Activated B cell treated with CpG ODN at 0.5 μM for 24 hours (primary cell): ENCODE results near the gene TP63. TPM values are rescaled to one million over a fixed set of nuclear protein-coding genes. Genes with fewer than 3 reads are reported as not detected.

Experiments
- ATAC-seq: fragments of 200-7000 bp; cut with Tn5 transposase; one replicate; pipeline ENCODE4 v1.10.0; 2021; ENCODE audit warnings: low read depth, mild to moderate bottlenecking, moderate library complexity
- CTCF ChIA-PET: fragments of 350-600 bp; sonication (Branson Sonifier 250); formaldehyde crosslinking; loops from one replicate; lab custom pipeline; 2021; ENCODE audit warnings: antibody characterized with exemption; lab: Charles Lee
- POLR2A ChIA-PET: fragments of 350-600 bp; sonication (Branson Sonifier 250); formaldehyde crosslinking; loops from one replicate; lab custom pipeline; 2021; ENCODE audit warnings: antibody characterized with exemption; lab: Charles Lee
- DNase-seq: peaks from one replicate; pipeline ENCODE4 v3.0.0; 2022
- H3K27ac Mint-ChIP-seq: one replicate; pipeline ENCODE4 v1.8.0; 2020; ENCODE audit warnings: mixed read lengths
- H3K27me3 Mint-ChIP-seq: one replicate; pipeline ENCODE4 v1.8.0; 2021; ENCODE audit warnings: mixed read lengths
- H3K36me3 Mint-ChIP-seq: one replicate; pipeline ENCODE4 v1.8.0; 2021; ENCODE audit warnings: low read depth, mixed read lengths
- H3K4me1 Mint-ChIP-seq: one replicate; pipeline ENCODE4 v1.8.0; 2021; ENCODE audit warnings: mixed read lengths
- H3K4me3 Mint-ChIP-seq: one replicate; pipeline ENCODE4 v1.8.0; 2020; ENCODE audit warnings: mild to moderate bottlenecking, mixed read lengths
- H3K9me3 Mint-ChIP-seq: one replicate; pipeline ENCODE4 v1.8.0; 2020; ENCODE audit warnings: mixed read lengths
- intact Hi-C: fragments of 100-400 bp; cut with micrococcal nuclease; formaldehyde crosslinking; loops from one replicate; pipeline ENCODE4 v1.15.1; 2024
- total RNA-seq: library from RNA; stranded (reverse); gene quantifications from 2 replicates; pipeline ENCODE4 v1.2.3, GENCODE V29; 2022
- TF ChIP-seq, protein P1 (sequence below): fragments of 200-600 bp; IDR thresholded peaks from one replicate; pipeline ENCODE4 v1.8.0; 2022; ENCODE audit warnings: antibody characterized with exemption, mild to moderate bottlenecking

Gene TP63
- total RNA-seq, 1 donor from 2014 or later, result 3.9 TPM

DNA sequence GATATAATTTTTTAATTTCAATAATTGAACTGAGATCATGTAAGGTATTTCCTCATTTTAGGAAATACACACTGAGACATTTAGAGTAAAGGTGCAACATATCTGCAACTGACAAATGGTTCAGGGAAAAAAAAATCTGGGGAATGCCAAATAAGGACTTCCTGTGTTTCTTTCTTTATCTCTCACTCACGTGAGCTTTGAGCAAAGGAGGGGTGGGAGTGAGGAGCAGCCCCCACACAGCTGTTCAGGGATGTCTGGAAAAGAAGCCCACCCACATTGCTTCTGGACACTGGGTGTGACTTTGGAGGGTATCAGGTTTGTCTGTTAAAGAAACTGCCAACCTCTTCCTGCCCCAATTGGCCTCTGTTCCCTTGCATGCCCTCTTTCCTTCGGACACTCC lies 5.6 kb upstream of the TP63 start:
- TF ChIP-seq, protein P1, sequence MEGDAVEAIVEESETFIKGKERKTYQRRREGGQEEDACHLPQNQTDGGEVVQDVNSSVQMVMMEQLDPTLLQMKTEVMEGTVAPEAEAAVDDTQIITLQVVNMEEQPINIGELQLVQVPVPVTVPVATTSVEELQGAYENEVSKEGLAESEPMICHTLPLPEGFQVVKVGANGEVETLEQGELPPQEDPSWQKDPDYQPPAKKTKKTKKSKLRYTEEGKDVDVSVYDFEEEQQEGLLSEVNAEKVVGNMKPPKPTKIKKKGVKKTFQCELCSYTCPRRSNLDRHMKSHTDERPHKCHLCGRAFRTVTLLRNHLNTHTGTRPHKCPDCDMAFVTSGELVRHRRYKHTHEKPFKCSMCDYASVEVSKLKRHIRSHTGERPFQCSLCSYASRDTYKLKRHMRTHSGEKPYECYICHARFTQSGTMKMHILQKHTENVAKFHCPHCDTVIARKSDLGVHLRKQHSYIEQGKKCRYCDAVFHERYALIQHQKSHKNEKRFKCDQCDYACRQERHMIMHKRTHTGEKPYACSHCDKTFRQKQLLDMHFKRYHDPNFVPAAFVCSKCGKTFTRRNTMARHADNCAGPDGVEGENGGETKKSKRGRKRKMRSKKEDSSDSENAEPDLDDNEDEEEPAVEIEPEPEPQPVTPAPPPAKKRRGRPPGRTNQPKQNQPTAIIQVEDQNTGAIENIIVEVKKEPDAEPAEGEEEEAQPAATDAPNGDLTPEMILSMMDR, result no peak
- ChIA-PET CTCF (no interaction called here), POLR2A (no interaction called here)
- no peak overlapping the region for H3K4me3 Mint-ChIP-seq
- intact Hi-C loops, result no loop called here
- H3K27me3 Mint-ChIP-seq, result no peaks in the 10 kb centered on the region
- H3K36me3 Mint-ChIP-seq, result no peaks in the 10 kb centered on the region
- H3K4me1 Mint-ChIP-seq, result peaks cover 6% of the 10 kb centered on the region
- no peak overlapping the region for H3K27ac Mint-ChIP-seq
- DNase-seq (no peak), ATAC-seq (no peak)
- H3K9me3 Mint-ChIP-seq, result no peaks in the 10 kb centered on the region

DNA sequence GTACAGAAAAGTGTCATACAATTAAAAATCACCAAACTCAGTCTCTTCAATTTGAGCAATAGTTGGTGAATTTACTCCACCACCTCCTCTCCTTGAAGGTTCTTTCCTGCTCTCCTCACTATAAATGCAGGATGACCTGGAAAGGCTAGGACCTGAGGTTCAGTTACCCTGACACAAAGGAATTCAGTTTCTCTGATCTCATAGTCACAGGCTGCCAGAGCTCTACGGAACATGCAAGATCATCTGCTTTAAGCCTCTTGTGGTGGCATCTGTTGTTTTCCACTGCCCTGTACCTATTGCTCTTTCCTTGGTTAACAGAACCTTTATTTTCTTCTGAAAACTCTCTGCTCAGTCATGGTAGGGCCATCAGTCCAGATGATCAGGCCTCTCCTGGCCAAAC lies 4.9 kb upstream of the TP63 start:
- Mint-ChIP-seq H3K4me1 (peaks cover 11% of the 10 kb centered on the region), H3K27me3 (no peaks in the 10 kb centered on the region), H3K4me3 (no peak overlapping the region), H3K9me3 (peaks cover 2% of the 10 kb centered on the region), H3K27ac (no peak overlapping the region), H3K36me3 (no peaks in the 10 kb centered on the region)
- ChIA-PET POLR2A (no interaction called here), CTCF (no interaction called here)
- DNase-seq (no peak), ATAC-seq (no peak)
- TF ChIP-seq, protein P1, result no peak
- intact Hi-C loops, result no loop called here

DNA sequence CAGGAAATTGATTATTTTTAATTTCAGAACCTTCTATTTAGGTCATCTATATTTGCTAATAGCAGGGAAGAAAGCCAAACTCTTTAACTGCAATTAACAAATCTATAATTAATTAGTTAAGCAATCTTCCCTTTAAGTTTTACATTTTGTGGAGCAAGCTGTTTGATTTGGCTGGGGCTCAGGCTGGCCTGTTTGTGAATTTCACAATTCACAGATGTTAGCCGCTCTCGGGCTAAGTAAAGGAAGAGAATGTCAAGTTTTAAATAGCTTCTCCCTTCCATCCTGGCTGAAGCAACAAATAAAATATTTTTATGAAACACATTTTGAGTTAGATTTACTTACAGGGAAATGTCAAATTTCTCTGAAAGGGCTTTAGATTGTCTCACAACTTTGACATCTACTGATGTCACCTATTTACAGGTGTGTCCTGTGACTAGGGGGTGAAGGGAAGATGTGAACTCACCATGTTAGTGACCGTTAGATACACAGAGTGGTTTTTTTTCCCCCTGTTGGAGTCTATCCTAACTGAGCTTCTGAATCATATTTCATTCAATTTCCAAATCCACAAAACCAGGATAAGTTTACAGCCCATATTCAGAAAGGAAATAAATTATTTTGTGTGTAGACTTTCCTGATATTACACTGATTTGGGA lies 1.3 kb upstream of the TP63 start:
- no peak for ATAC-seq
- Mint-ChIP-seq H3K4me3 (peak overlapping the region; percentile 15), H3K9me3 (peaks cover 2% of the 10 kb centered on the region), H3K27me3 (no peaks in the 10 kb centered on the region), H3K4me1 (peaks cover 16% of the 10 kb centered on the region), H3K27ac (no peak overlapping the region), H3K36me3 (no peaks in the 10 kb centered on the region)
- POLR2A ChIA-PET, result interaction anchor here (0.7 kb wide), 1 partner anchor 75 kb away, joined by 5 read pairs; no protein-coding TSS in a partner anchor
- TF ChIP-seq, protein P1, result no peak
- CTCF ChIA-PET, result no interaction called here
- intact Hi-C loops, result no loop called here
- DNase-seq, result no peak

DNA sequence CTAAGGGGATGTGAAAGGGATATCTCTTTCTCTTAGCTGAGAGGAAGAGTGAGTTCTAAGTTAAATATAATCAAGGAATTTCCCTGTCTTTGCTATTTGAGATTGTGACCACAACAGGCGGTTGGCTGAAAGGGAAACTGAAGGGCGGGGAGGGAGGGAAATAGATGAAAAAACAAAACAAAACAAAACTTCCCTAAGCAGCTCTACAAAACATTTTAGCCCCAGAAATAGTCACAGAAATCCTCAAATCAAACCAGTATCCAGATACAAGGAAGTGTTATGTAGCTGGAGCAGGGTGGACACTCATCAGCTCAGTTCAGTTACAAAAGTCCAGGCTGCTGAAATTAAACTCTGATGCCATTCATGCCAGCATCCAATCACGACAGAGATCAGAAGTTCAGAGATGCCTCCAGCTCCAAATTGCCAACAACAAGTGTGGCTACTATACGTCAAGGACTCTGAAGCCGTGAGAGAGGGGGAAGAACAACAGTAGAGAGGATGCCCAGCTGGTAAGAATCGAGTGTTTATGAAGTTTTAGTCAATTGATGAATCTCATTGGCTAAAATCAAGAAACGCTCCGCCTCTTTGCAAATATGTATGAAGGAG lies 319 bp upstream of the TP63 start:
- Mint-ChIP-seq H3K27ac (peak overlapping the region; percentile 32), H3K4me3 (peak overlapping the region; percentile 68), H3K36me3 (no peaks in the 10 kb centered on the region), H3K4me1 (peaks cover 16% of the 10 kb centered on the region), H3K27me3 (no peaks in the 10 kb centered on the region), H3K9me3 (peaks cover 2% of the 10 kb centered on the region)
- TF ChIP-seq, protein P1, result no peak
- ATAC-seq (peak; percentile 47), DNase-seq (no peak)
- ChIA-PET CTCF (no interaction called here), POLR2A (interaction anchor here (0.7 kb wide), 1 partner anchor 74 kb away, joined by 5 read pairs; no protein-coding TSS in a partner anchor)
- intact Hi-C loops, result no loop called here

DNA sequence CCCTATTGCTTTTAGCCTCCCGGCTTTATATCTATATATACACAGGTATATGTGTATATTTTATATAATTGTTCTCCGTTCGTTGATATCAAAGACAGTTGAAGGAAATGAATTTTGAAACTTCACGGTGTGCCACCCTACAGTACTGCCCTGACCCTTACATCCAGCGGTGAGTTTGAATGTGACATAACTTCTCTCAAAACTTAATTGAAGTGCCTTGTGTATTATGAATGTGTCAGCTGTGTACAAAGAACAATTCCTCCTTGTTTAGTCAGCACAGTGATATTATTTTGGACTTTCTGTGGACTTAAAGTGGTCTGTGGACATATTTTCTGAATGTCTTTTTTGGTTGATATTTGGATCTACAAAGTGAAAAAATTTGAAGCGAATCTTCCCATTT lies 220 bp downstream of the TP63 start:
- TF ChIP-seq, protein P1, result no peak
- peaks cover 16% of the 10 kb centered on the region for H3K4me1 Mint-ChIP-seq
- DNase-seq (no peak), ATAC-seq (no peak)
- POLR2A ChIA-PET, result no interaction called here
- H3K27ac Mint-ChIP-seq, result no peak overlapping the region
- H3K4me3 Mint-ChIP-seq, result peak overlapping the region; percentile 68
- no peaks in the 10 kb centered on the region for H3K27me3 Mint-ChIP-seq
- CTCF ChIA-PET, result no interaction called here
- H3K36me3 Mint-ChIP-seq, result no peaks in the 10 kb centered on the region
- H3K9me3 Mint-ChIP-seq, result peaks cover 2% of the 10 kb centered on the region
- intact Hi-C loops, result no loop called here
